ENCODE measurements around the gene ESPL1. TPM values are rescaled to one million over a fixed set of nuclear protein-coding genes. Genes with fewer than 3 reads are reported as not detected.

ESPL1 gene
- total and polyA plus RNA-seq, 2 donors (not counting 1 experiment from before 2014, with no cell fraction given), result 1.4 to 1.8 TPM

GRCh38 chr12:53277981-53278380 lies 9.9 kb downstream of the ESPL1 start:
- no peak for TF ChIP-seq CTCF (conservative IDR thresholded peaks at IDR 0.05 in 1 of 2, IDR thresholded peaks at IDR 0.05 in 1 of 2; ENCODE audit: low read depth in 1 of 2, low read length in 2 of 2)
- no peak for TF ChIP-seq EZH2 (IDR thresholded peaks at IDR 0.05; ENCODE audit: low read length, missing control alignments)
- Histone ChIP-seq H3K9me3 (ENCODE audit: control insufficient read depth, insufficient read depth, low read depth, low read length) (no peaks in the 10 kb centered on the region), H3K4me1 (ENCODE audit: control insufficient read depth, extremely low read depth, insufficient read depth, low read length) (no peaks in the 10 kb centered on the region), H3K27ac (ENCODE audit: insufficient read depth, low read length) (no peak overlapping the region), H2AFZ (ENCODE audit: low read length) (no peak overlapping the region), H3K79me2 (ENCODE audit: control insufficient read depth, insufficient read depth, low read length) (no peaks in the 10 kb centered on the region), H3K36me3 (ENCODE audit: control insufficient read depth, insufficient read depth, low read length) (peaks cover 19% of the 10 kb centered on the region), H3K4me3 (replicated peaks in 1 of 4; ENCODE audit: control extremely low read depth in 1 of 4, insufficient read depth in 1 of 4, low read depth in 3 of 4, low read length in 4 of 4) (no peak overlapping the region), H4K20me1 (ENCODE audit: control insufficient read depth, extremely low read depth, insufficient read depth, low read length) (no peaks in the 10 kb centered on the region), H3K4me2 (ENCODE audit: extremely low read depth, insufficient read depth, low read length) (no peak overlapping the region), H3K9ac (ENCODE audit: insufficient read depth, low read length) (no peak overlapping the region), H3K27me3 (ENCODE audit: control insufficient read depth, insufficient read depth, low read length) (no peaks in the 10 kb centered on the region)
- DNase-seq (ENCODE audit: low read depth in 2 of 2), result no peak

GRCh38 chr12:53279283-53279869 lies 11.3 kb downstream of the ESPL1 start:
- no peaks in the 10 kb centered on the region for H3K27me3 ChIP-seq (ENCODE audit: control insufficient read depth, insufficient read depth, low read length)
- no peaks in the 10 kb centered on the region for H4K20me1 ChIP-seq (ENCODE audit: control insufficient read depth, extremely low read depth, insufficient read depth, low read length)
- TF ChIP-seq EZH2 (IDR thresholded peaks at IDR 0.05; ENCODE audit: low read length, missing control alignments) (no peak), CTCF (conservative IDR thresholded peaks at IDR 0.05 in 1 of 2, IDR thresholded peaks at IDR 0.05 in 1 of 2; ENCODE audit: low read depth in 1 of 2, low read length in 2 of 2) (no peak)
- no peaks in the 10 kb centered on the region for H3K4me1 ChIP-seq (ENCODE audit: control insufficient read depth, extremely low read depth, insufficient read depth, low read length)
- H3K4me2 ChIP-seq (ENCODE audit: extremely low read depth, insufficient read depth, low read length), result no peak overlapping the region
- H2AFZ ChIP-seq (ENCODE audit: low read length), result no peak overlapping the region
- H3K79me2 ChIP-seq (ENCODE audit: control insufficient read depth, insufficient read depth, low read length), result no peaks in the 10 kb centered on the region
- no peak for DNase-seq (ENCODE audit: low read depth in 2 of 2)
- no peak overlapping the region for H3K4me3 ChIP-seq (replicated peaks in 1 of 4; ENCODE audit: control extremely low read depth in 1 of 4, insufficient read depth in 1 of 4, low read depth in 3 of 4, low read length in 4 of 4)
- no peaks in the 10 kb centered on the region for H3K9me3 ChIP-seq (ENCODE audit: control insufficient read depth, insufficient read depth, low read depth, low read length)
- no peak overlapping the region for H3K9ac ChIP-seq (ENCODE audit: insufficient read depth, low read length)
- H3K36me3 ChIP-seq (ENCODE audit: control insufficient read depth, insufficient read depth, low read length), result peaks cover 19% of the 10 kb centered on the region
- H3K27ac ChIP-seq (ENCODE audit: insufficient read depth, low read length), result no peak overlapping the region

- TF ChIP-seq CTCF (conservative IDR thresholded peaks at IDR 0.05 in 1 of 2, IDR thresholded peaks at IDR 0.05 in 1 of 2; ENCODE audit: low read depth in 1 of 2, low read length in 2 of 2), result no peak
- TF ChIP-seq EZH2 (IDR thresholded peaks at IDR 0.05; ENCODE audit: low read length, missing control alignments), result no peak
- no peaks in the 10 kb centered on the region for H4K20me1 ChIP-seq (ENCODE audit: control insufficient read depth, extremely low read depth, insufficient read depth, low read length)
- DNase-seq (ENCODE audit: low read depth in 2 of 2), result no peak
Measured at GRCh38 chr12:53279888-53280498, 11.9 kb downstream of the ESPL1 start.

More at GRCh38 chr12:53279888-53280498, 11.9 kb downstream of the ESPL1 start:
- Histone ChIP-seq H3K9ac (ENCODE audit: insufficient read depth, low read length) (no peak overlapping the region), H3K36me3 (ENCODE audit: control insufficient read depth, insufficient read depth, low read length) (peaks cover 19% of the 10 kb centered on the region), H3K27me3 (ENCODE audit: control insufficient read depth, insufficient read depth, low read length) (no peaks in the 10 kb centered on the region), H3K4me2 (ENCODE audit: extremely low read depth, insufficient read depth, low read length) (no peak overlapping the region), H3K4me3 (replicated peaks in 1 of 4; ENCODE audit: control extremely low read depth in 1 of 4, insufficient read depth in 1 of 4, low read depth in 3 of 4, low read length in 4 of 4) (no peak overlapping the region), H2AFZ (ENCODE audit: low read length) (no peak overlapping the region), H3K4me1 (ENCODE audit: control insufficient read depth, extremely low read depth, insufficient read depth, low read length) (no peaks in the 10 kb centered on the region), H3K27ac (ENCODE audit: insufficient read depth, low read length) (no peak overlapping the region), H3K9me3 (ENCODE audit: control insufficient read depth, insufficient read depth, low read depth, low read length) (no peaks in the 10 kb centered on the region), H3K79me2 (ENCODE audit: control insufficient read depth, insufficient read depth, low read length) (no peaks in the 10 kb centered on the region)

Measured in fibroblast of lung (primary cell).